HG03565 (cell line): ENCODE measurements around the gene NANP.
"Not testable (repeated sequence)": the region's sequence is repeated elsewhere in the genome, so short reads cannot be mapped to it uniquely, and the experiment has no call there.

Experiments
- ATAC-seq: cut with Tn5 transposase; IDR thresholded peaks from one replicate; pipeline ENCODE4 v1.9.1; 2021; ENCODE audit warnings: mild to moderate bottlenecking, moderate library complexity; ENCODE audit not compliant: unreplicated experiment

Gene NANP

GRCh38 chr20:25608774-25609173 lies 15.0 kb downstream of the NANP start:
- no peak for ATAC-seq

GRCh38 chr20:25606094-25606695 lies 17.6 kb downstream of the NANP start:
- no peak for ATAC-seq

GRCh38 chr20:25605148-25605547 lies 18.7 kb downstream of the NANP start:
- no peak for ATAC-seq

- ATAC-seq: no peak
Measured at GRCh38 chr20:25604611-25605010, 19.2 kb downstream of the NANP start.

GRCh38 chr20:25602914-25603309 lies 20.9 kb downstream of the NANP start:
- ATAC-seq: not testable (repeated sequence)

GRCh38 chr20:25602191-25602913 lies 21.5 kb downstream of the NANP start:
- not testable (repeated sequence) for ATAC-seq

- ATAC-seq: no peak
Measured at GRCh38 chr20:25601659-25602058, 22.2 kb downstream of the NANP start.

- ATAC-seq: no peak
Measured at GRCh38 chr20:25600632-25601031, 23.2 kb downstream of the NANP start.

GRCh38 chr20:25592135-25592852 lies 31.5 kb downstream of the NANP start:
- no peak for ATAC-seq

GRCh38 chr20:25590778-25591177 lies 33.0 kb downstream of the NANP start:
- ATAC-seq: not testable (repeated sequence)

GRCh38 chr20:25588491-25588890 lies 35.3 kb downstream of the NANP start:
- ATAC-seq: no peak

- ATAC-seq: no peak
Measured at GRCh38 chr20:25587536-25587935, 36.3 kb downstream of the NANP start.

GRCh38 chr20:25586877-25587276 lies 36.9 kb downstream of the NANP start:
- ATAC-seq: no peak

GRCh38 chr20:25584905-25585704 lies 38.7 kb downstream of the NANP start, which contains the start of gene NINL:
TSS of gene NINL (minus strand) at chr20:25585531. CDS start at chr20:25526587, 58,944 bp downstream.
- ATAC-seq: no peak

GRCh38 chr20:25583607-25584006 lies 40.2 kb downstream of the NANP start:
- not testable (repeated sequence) for ATAC-seq

- ATAC-seq: no peak
Measured at GRCh38 chr20:25580711-25581110, 43.1 kb downstream of the NANP start.

- no peak for ATAC-seq
Measured at GRCh38 chr20:25579081-25579770, 44.6 kb downstream of the NANP start.

- no peak for ATAC-seq
Measured at GRCh38 chr20:25576783-25577530, 46.9 kb downstream of the NANP start.

GRCh38 chr20:25574411-25574810 lies 49.4 kb downstream of the NANP start:
- no peak for ATAC-seq
